ENCODE measurements around the gene ST3GAL2. TPM values are rescaled to one million over a fixed set of nuclear protein-coding genes. Genes with fewer than 3 reads are reported as not detected.

ST3GAL2 gene
- total and polyA plus RNA-seq, 10 of the 15 experiments (the other 5 are each of a cell fraction or from before 2014, with no cell fraction given): 0.95 to 61.7 (median 25.9) TPM

DNA sequence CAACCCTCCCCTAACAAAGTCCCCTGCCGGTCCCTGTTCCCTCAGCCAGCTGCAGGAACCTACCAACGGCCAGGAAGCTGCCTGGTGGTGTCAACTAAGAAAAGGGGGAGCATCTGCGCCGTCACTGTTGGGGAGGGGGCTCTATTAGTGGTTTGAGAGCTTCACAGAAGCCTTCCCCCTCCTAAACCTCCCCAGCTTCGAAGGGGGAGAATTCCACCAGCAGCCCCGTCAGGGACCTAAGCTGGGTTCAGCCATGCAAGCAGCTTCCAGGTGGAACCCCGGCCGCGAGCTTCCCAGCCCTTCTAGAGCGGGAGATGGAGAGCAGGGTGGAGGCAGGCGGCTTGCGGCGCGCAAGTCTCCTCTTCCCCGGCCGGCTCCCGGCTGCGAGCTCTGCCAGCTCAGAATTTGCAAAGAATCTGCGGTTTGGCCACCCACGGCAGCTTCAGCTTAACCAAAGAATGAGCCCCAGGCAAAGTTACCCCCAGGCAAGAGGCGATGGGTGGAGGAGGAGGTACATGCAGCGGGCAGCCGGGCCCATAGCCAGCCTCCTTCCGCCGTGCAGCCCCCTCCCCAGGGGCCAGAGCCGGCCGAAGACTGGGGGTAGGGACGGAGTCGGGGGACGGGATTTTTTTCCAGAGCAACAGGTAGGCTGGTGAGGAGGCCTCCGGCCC lies 58.5 kb downstream of the ST3GAL2 start (continued):
- TF ChIP-seq, protein P1, sequence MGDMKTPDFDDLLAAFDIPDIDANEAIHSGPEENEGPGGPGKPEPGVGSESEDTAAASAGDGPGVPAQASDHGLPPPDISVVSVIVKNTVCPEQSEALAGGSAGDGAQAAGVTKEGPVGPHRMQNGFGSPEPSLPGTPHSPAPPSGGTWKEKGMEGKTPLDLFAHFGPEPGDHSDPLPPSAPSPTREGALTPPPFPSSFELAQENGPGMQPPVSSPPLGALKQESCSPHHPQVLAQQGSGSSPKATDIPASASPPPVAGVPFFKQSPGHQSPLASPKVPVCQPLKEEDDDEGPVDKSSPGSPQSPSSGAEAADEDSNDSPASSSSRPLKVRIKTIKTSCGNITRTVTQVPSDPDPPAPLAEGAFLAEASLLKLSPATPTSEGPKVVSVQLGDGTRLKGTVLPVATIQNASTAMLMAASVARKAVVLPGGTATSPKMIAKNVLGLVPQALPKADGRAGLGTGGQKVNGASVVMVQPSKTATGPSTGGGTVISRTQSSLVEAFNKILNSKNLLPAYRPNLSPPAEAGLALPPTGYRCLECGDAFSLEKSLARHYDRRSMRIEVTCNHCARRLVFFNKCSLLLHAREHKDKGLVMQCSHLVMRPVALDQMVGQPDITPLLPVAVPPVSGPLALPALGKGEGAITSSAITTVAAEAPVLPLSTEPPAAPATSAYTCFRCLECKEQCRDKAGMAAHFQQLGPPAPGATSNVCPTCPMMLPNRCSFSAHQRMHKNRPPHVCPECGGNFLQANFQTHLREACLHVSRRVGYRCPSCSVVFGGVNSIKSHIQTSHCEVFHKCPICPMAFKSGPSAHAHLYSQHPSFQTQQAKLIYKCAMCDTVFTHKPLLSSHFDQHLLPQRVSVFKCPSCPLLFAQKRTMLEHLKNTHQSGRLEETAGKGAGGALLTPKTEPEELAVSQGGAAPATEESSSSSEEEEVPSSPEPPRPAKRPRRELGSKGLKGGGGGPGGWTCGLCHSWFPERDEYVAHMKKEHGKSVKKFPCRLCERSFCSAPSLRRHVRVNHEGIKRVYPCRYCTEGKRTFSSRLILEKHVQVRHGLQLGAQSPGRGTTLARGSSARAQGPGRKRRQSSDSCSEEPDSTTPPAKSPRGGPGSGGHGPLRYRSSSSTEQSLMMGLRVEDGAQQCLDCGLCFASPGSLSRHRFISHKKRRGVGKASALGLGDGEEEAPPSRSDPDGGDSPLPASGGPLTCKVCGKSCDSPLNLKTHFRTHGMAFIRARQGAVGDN (IDR thresholded peaks at IDR 0.05): peak; percentile 0
- TF ChIP-seq CBFB (IDR thresholded peaks at IDR 0.05; ENCODE audit: low read depth) (0 out of 2 replicates have a peak, but pooled peaks have one; percentile 63), ZNF24 (IDR thresholded peaks at IDR 0.05) (no peak), POLR2AphosphoS5 (IDR thresholded peaks at IDR 0.05; ENCODE audit: low read length) (peak; percentile 59), NBN (IDR thresholded peaks at IDR 0.05) (0 out of 2 replicates have a peak, but pooled peaks have one; percentile 3), EGR1 (IDR thresholded peaks at IDR 0.05; ENCODE audit: borderline replicate concordance in 1 of 2, low read depth in 2 of 2, low read length in 2 of 2) (peak in 1 of 2 experiments; percentile 42; a peak in 1 of 3 replicates), IKZF1 (conservative IDR thresholded peaks at IDR 0.05) (peak; percentile 46; the same call in 1 of the 2 replicates), SIN3A (IDR thresholded peaks at IDR 0.05; ENCODE audit: low read depth, low read length) (0 out of 2 replicates have a peak, but pooled peaks have one; percentile 11), POLR2A (IDR thresholded peaks at IDR 0.05; ENCODE audit: low read depth, low read length) (peak; percentile 70), RUNX3 (IDR thresholded peaks at IDR 0.05; ENCODE audit: low read length) (peak; percentile 87), CHD2 (IDR thresholded peaks at IDR 0.05; ENCODE audit: borderline replicate concordance, low read depth, low read length) (0 out of 2 replicates have a peak, but pooled peaks have one; percentile 40), MEF2B (IDR thresholded peaks at IDR 0.05; ENCODE audit: partially characterized antibody, poor library complexity, severe bottlenecking) (peak; percentile 19)

All from GM12878 (cell line).